Lower lobe of right lung (tissue), 2 donors: ENCODE data around the gene DOCK10. TPM values are rescaled to one million over a fixed set of nuclear protein-coding genes. Genes with fewer than 3 reads are reported as not detected.

Experiments used
- ATAC-seq, 2 donors: fragments of 200-7000 bp; cut with Tn5 transposase; one replicate each; pipeline ENCODE4 v1.9.1; 2020 to 2022; ENCODE audit warnings: mild to moderate bottlenecking in 2 of 2, moderate library complexity in 2 of 2
- DNase-seq: peaks from one replicate; pipeline ENCODE4 v3.0.0-alpha.2; 2020
- H3K27ac ChIP-seq: fragments of 200-600 bp; one replicate; pipeline ENCODE4 v1.8.0; 2022
- H3K27me3 ChIP-seq: fragments of 200-600 bp; one replicate; pipeline ENCODE4 v1.8.0; 2022; ENCODE audit warnings: low read depth
- H3K36me3 ChIP-seq: fragments of 200-600 bp; one replicate; pipeline ENCODE4 v1.8.0; 2022; ENCODE audit warnings: mild to moderate bottlenecking
- H3K4me1 ChIP-seq: fragments of 200-600 bp; one replicate; pipeline ENCODE4 v1.8.0; 2022
- H3K4me3 ChIP-seq: fragments of 200-600 bp; one replicate; pipeline ENCODE4 v1.8.0; 2022; ENCODE audit warnings: mild to moderate bottlenecking
- H3K9me3 ChIP-seq: fragments of 200-600 bp; one replicate; pipeline ENCODE4 v1.8.0; 2022
- CTCF ChIP-seq: fragments of 200-600 bp; IDR thresholded peaks from one replicate; pipeline ENCODE4 v1.8.0; 2022; ENCODE audit warnings: antibody characterized with exemption, mild to moderate bottlenecking
- intact Hi-C: fragments of 100-400 bp; cut with DNase I; formaldehyde crosslinking; loops from one replicate; pipeline ENCODE4 v1.11.0; 2022
- long read RNA-seq: library from polyadenylated mRNA; unstranded; transcript quantifications from one replicate; pipeline ENCODE4 v2.0.0, GENCODE V29; 2021
- total RNA-seq: library from RNA; stranded (reverse); fragmentation: NEBNext Ultra II Directional; extraction: Animal tissue kit (Norgen Biotek cat#: 25700); gene quantifications from one replicate; pipeline ENCODE4 v1.2.1, GENCODE V29; 2021
- donor health status: DM: no; HTN: yes; CAD: no; lungs with severe emphysema.

The DOCK10 gene
- 52.3 TPM for total RNA-seq
- long read RNA-seq, partial matches to known transcripts, result 11 of 18 reads
- long read RNA-seq, other reads (novel, unspliced or antisense), result 6 of 18 reads

GRCh38 chr2:225041851-225042799 is at the start of gene DOCK10:
DOCK10 (minus strand) TSS chr2:225042468; CDS start chr2:225042374, 94 bp downstream.
- intact Hi-C loops, result no loop called here
- Histone ChIP-seq H3K9me3 (no peaks in the 10 kb centered on the region), H3K36me3 (no peaks in the 10 kb centered on the region), H3K4me3 (peak within 1 kb of the TSS; percentile 74), H3K4me1 (peaks cover 35% of the 10 kb centered on the region), H3K27ac (peak within 1 kb of the TSS; percentile 72), H3K27me3 (peaks cover 20% of the 10 kb centered on the region)
- TF ChIP-seq CTCF, result no peak
- peak; percentile 69 for DNase-seq
- peak; percentile 70 to 72 for ATAC-seq

- ATAC-seq, result no peak
- TF ChIP-seq CTCF, result no peak
- H3K27ac ChIP-seq, result no peak overlapping the region
- no peaks in the 10 kb centered on the region for H3K36me3 ChIP-seq
- no peak for DNase-seq
- no peaks in the 10 kb centered on the region for H3K9me3 ChIP-seq
- H3K4me3 ChIP-seq, result no peak overlapping the region
- no peaks in the 10 kb centered on the region for H3K27me3 ChIP-seq
- intact Hi-C loops, result no loop called here
- H3K4me1 ChIP-seq, result no peaks in the 10 kb centered on the region
Measured at GRCh38 chr2:225091336-225091735, 49.1 kb upstream of the DOCK10 start.

- ATAC-seq (no peak), DNase-seq (no peak)
- Histone ChIP-seq H3K27me3 (no peaks in the 10 kb centered on the region), H3K27ac (no peak overlapping the region), H3K4me1 (no peaks in the 10 kb centered on the region), H3K36me3 (no peaks in the 10 kb centered on the region), H3K4me3 (no peak overlapping the region), H3K9me3 (no peaks in the 10 kb centered on the region)
- no peak for TF ChIP-seq CTCF
- intact Hi-C loops, result no loop called here
Measured at GRCh38 chr2:225090746-225091145, 48.5 kb upstream of the DOCK10 start.

GRCh38 chr2:225086915-225087314 is 44.6 kb upstream of the DOCK10 start:
- ATAC-seq (no peak), DNase-seq (no peak)
- H3K36me3 ChIP-seq, result no peaks in the 10 kb centered on the region
- H3K27ac ChIP-seq, result no peak overlapping the region
- intact Hi-C loops, result no loop called here
- no peaks in the 10 kb centered on the region for H3K9me3 ChIP-seq
- H3K27me3 ChIP-seq, result no peaks in the 10 kb centered on the region
- no peak for TF ChIP-seq CTCF
- no peaks in the 10 kb centered on the region for H3K4me1 ChIP-seq
- H3K4me3 ChIP-seq, result no peak overlapping the region

GRCh38 chr2:225086439-225086838 is 44.2 kb upstream of the DOCK10 start:
- no peaks in the 10 kb centered on the region for H3K36me3 ChIP-seq
- H3K4me1 ChIP-seq, result no peaks in the 10 kb centered on the region
- no peak overlapping the region for H3K27ac ChIP-seq
- intact Hi-C loops, result no loop called here
- H3K4me3 ChIP-seq, result no peak overlapping the region
- DNase-seq (no peak), ATAC-seq (no peak)
- no peaks in the 10 kb centered on the region for H3K9me3 ChIP-seq
- H3K27me3 ChIP-seq, result no peaks in the 10 kb centered on the region
- no peak for TF ChIP-seq CTCF
